Natural killer cell (primary cell): ENCODE data around the gene SLC35A5. TPM values are rescaled to one million over a fixed set of nuclear protein-coding genes. Genes with fewer than 3 reads are reported as not detected.

Experiments
- ATAC-seq, 3 donors: fragments of 150-1000 bp in 2 of 3; fragments of 200-7000 bp in 1 of 3; cut with Tn5 transposase; 1 replicate in 1 of 3; 2 replicates in 2 of 3; pipeline ENCODE4 v1.10.0; 2021; ENCODE audit warnings: mild to moderate bottlenecking in 2 of 3, moderate library complexity in 2 of 3
- DNase-seq, 2 donors: peaks; one replicate each; pipeline versions ENCODE4 v3.0.0 to v3.0.0-alpha.2; 2013 to 2021; ENCODE audit warnings: mixed read lengths in 1 of 2
- H3K27ac ChIP-seq: one replicate; pipeline ENCODE4 v1.5.1; 2013; ENCODE audit warnings: mild to moderate bottlenecking, low read length
- H3K27me3 ChIP-seq: one replicate; pipeline ENCODE4 v1.6.1; 2013; ENCODE audit warnings: low read length; ENCODE audit not compliant: control insufficient read depth, insufficient read depth
- H3K36me3 ChIP-seq: one replicate; pipeline ENCODE4 v1.6.1; 2013; ENCODE audit warnings: low read length; ENCODE audit not compliant: control insufficient read depth, insufficient read depth
- H3K4me1 ChIP-seq: one replicate; pipeline ENCODE4 v1.6.1; 2013; ENCODE audit warnings: low read length; ENCODE audit not compliant: control insufficient read depth, insufficient read depth
- H3K4me3 ChIP-seq: one replicate; pipeline ENCODE4 v1.5.1; 2013; ENCODE audit warnings: low read length
- H3K9me3 ChIP-seq: one replicate; pipeline ENCODE4 v1.6.1; 2013; ENCODE audit warnings: low read length; ENCODE audit not compliant: control insufficient read depth, insufficient read depth
- H3K27ac Mint-ChIP-seq, 2 donors: one replicate each; pipeline ENCODE4 v1.8.0; 2022; ENCODE audit warnings: mild to moderate bottlenecking in 2 of 2, mixed read lengths in 2 of 2, moderate library complexity in 1 of 2
- H3K27me3 Mint-ChIP-seq, 2 donors: one replicate each; pipeline ENCODE4 v1.8.0; 2022; ENCODE audit warnings: low read depth in 2 of 2, mixed read lengths in 2 of 2
- H3K36me3 Mint-ChIP-seq: one replicate; pipeline ENCODE4 v1.8.0; 2022; ENCODE audit warnings: mixed read lengths
- H3K4me1 Mint-ChIP-seq, 2 donors: one replicate each; pipeline ENCODE4 v1.8.0; 2022; ENCODE audit warnings: mixed read lengths in 2 of 2
- H3K4me3 Mint-ChIP-seq: one replicate; pipeline ENCODE4 v1.8.0; 2022; ENCODE audit warnings: mild to moderate bottlenecking, moderate library complexity, mixed read lengths
- H3K9me3 Mint-ChIP-seq, 2 donors: one replicate each; pipeline ENCODE4 v1.8.0; 2022; ENCODE audit warnings: mixed read lengths in 2 of 2
- WGBS: methylation state at CpG from one replicate; pipeline ENCODE4 v1.1.7; 2013; ENCODE audit warnings: missing lambda C conversion rate; ENCODE audit not compliant: insufficient coverage; 5-methylcytosine and 5-hydroxymethylcytosine counted together
- intact Hi-C: fragments of 100-400 bp; cut with micrococcal nuclease; formaldehyde crosslinking; loops from one replicate; pipeline ENCODE4 v1.14.2; 2022
- total RNA-seq, 4 donors: library from RNA; stranded (reverse); fragments of 120-200 nt in 1 of 4; gene quantifications; one replicate each; pipeline versions ENCODE4 v1.2.3 to v1.2.4, GENCODE V29; 2013 to 2022
- TF ChIP-seq, protein P1 (sequence below): fragments of 200-600 bp; IDR thresholded peaks from one replicate; pipeline ENCODE4 v1.8.0; 2022; ENCODE audit warnings: antibody characterized with exemption

The SLC35A5 gene
- total RNA-seq, 3 donors from 2014 or later (not counting 1 experiment from before 2014, with no cell fraction given): 10.5 to 17.4 (median 11.2) TPM

DNA sequence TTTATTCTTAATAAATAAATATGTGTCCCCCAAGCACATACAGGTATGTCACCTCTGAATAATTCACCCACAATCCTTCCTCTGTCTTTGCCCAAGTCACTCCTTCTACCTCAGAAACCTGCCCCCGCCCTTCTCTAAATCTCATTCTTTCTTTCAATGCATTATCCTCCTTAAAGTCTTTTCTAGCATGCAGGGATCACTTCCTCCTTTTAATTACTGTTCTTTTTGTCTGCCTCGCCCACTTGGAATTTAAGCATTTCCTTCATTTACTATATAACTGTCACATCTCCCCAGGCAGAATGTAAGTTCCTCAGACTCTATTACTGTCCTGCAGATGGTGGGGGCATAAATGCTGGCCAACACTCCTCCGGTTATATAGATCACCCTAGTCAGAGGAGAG lies 71.3 kb downstream of the SLC35A5 start:
- ATAC-seq (no peak), DNase-seq (no peak)
- no peaks in the 10 kb centered on the region for H3K4me1 Mint-ChIP-seq
- Histone ChIP-seq H3K4me3 (no peak overlapping the region), H3K27ac (no peak overlapping the region), H3K9me3 (no peaks in the 10 kb centered on the region), H3K27me3 (no peaks in the 10 kb centered on the region), H3K36me3 (no peaks in the 10 kb centered on the region), H3K4me1 (no peaks in the 10 kb centered on the region)
- intact Hi-C loops: no loop called here
- H3K4me3 Mint-ChIP-seq: no peak overlapping the region
- H3K36me3 Mint-ChIP-seq: no peaks in the 10 kb centered on the region
- 85% methylated on average over 2 of the region's 3 CpGs for WGBS
- peaks cover 0 to 12% of the 10 kb centered on the region in 2 donors for H3K27me3 Mint-ChIP-seq
- H3K27ac Mint-ChIP-seq: no peak overlapping the region
- TF ChIP-seq, protein P1, sequence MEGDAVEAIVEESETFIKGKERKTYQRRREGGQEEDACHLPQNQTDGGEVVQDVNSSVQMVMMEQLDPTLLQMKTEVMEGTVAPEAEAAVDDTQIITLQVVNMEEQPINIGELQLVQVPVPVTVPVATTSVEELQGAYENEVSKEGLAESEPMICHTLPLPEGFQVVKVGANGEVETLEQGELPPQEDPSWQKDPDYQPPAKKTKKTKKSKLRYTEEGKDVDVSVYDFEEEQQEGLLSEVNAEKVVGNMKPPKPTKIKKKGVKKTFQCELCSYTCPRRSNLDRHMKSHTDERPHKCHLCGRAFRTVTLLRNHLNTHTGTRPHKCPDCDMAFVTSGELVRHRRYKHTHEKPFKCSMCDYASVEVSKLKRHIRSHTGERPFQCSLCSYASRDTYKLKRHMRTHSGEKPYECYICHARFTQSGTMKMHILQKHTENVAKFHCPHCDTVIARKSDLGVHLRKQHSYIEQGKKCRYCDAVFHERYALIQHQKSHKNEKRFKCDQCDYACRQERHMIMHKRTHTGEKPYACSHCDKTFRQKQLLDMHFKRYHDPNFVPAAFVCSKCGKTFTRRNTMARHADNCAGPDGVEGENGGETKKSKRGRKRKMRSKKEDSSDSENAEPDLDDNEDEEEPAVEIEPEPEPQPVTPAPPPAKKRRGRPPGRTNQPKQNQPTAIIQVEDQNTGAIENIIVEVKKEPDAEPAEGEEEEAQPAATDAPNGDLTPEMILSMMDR: no peak
- H3K9me3 Mint-ChIP-seq: no peaks in the 10 kb centered on the region

DNA sequence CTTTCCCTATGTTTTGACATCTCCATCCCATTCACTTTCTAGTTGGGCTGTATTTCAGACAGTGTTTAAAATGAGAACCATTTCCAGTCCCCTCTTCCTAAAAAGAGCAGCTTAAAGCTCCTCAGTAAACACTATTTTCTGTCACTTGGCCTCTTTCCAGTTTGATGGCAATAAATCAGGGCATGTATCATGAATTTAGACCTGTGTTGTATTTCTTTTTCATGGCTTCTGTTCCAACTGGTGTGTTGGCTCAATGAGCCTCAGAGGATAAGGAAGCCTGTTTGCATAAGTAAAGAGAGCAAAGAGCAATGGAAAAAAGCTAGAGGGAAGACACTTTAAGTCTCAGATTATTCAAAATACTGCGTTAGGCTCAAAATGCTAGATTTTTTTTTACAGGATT lies 71.9 kb downstream of the SLC35A5 start:
- H3K27ac ChIP-seq: no peak overlapping the region
- H3K27me3 ChIP-seq: no peaks in the 10 kb centered on the region
- no peaks in the 10 kb centered on the region for H3K9me3 Mint-ChIP-seq
- H3K4me1 ChIP-seq: no peaks in the 10 kb centered on the region
- H3K9me3 ChIP-seq: no peaks in the 10 kb centered on the region
- TF ChIP-seq, protein P1: no peak
- H3K36me3 Mint-ChIP-seq: no peaks in the 10 kb centered on the region
- H3K27me3 Mint-ChIP-seq: peaks cover 0 to 12% of the 10 kb centered on the region in 2 donors
- no peak overlapping the region for H3K4me3 Mint-ChIP-seq
- H3K4me1 Mint-ChIP-seq: no peaks in the 10 kb centered on the region
- WGBS: 89% methylated on average over 1 of the region's 1 CpG
- no peak overlapping the region for H3K4me3 ChIP-seq
- intact Hi-C loops: no loop called here
- no peak overlapping the region for H3K27ac Mint-ChIP-seq
- no peaks in the 10 kb centered on the region for H3K36me3 ChIP-seq
- DNase-seq: no peak
- no peak for ATAC-seq

DNA sequence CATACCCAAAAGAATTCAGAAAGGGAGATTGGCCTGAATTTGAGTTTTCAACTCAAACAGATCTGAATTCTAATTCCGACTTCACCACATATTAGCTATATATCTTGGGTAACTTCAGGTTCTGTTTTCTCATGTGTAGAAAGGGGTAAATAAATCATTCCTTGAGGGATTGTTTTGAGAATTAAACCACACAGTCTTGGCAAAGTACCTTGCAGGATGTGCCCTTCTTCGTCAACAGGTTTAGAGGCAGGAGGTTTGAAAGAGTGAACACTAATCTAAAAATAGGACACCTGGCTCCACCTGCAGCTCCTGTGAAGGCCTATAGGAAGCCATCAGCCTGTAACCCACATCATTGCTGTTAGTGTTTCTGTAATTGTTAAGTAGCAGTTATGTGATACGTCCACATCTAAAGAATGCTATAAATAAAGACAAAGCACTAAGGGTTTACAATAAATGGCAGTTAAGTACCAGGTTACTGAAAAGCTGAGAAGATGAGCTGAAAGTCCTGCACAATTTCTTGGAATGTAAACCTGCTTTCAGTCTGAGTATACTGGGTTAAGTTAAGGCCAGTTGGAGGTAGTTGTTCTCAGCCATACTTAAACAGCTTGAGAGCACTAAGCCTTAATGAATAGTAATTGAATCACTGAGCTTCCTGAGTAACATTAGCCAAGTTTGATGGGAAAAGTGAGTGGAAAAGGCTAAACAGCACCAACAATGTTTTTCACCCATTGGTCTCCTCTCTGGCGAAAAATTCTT lies 73.1 kb downstream of the SLC35A5 start:
- WGBS: 63% methylated on average over 3 of the region's 4 CpGs
- Histone ChIP-seq H3K27ac (no peak overlapping the region), H3K27me3 (no peaks in the 10 kb centered on the region), H3K36me3 (no peaks in the 10 kb centered on the region), H3K4me3 (no peak overlapping the region), H3K4me1 (no peaks in the 10 kb centered on the region), H3K9me3 (no peaks in the 10 kb centered on the region)
- Mint-ChIP-seq H3K27ac (no peak overlapping the region), H3K4me3 (no peak overlapping the region), H3K9me3 (no peaks in the 10 kb centered on the region), H3K36me3 (no peaks in the 10 kb centered on the region), H3K4me1 (no peaks in the 10 kb centered on the region), H3K27me3 (peaks cover 0 to 12% of the 10 kb centered on the region in 2 donors)
- DNase-seq (no peak), ATAC-seq (no peak)
- intact Hi-C loops: no loop called here
- TF ChIP-seq, protein P1: no peak

Other genes starting within 250 kb of the SLC35A5 start
- under 1 TPM in 1 of 3 donors, not detected in 2; 0.35 TPM for gene CD200, start 228.9 kb upstream of the SLC35A5 start, total RNA-seq
- 1 to 10 TPM in 1 of 3 donors, under 1 TPM in 2; 0.56 to 4.0 (median 0.59) TPM for gene BTLA, start 62.6 kb upstream of the SLC35A5 start, total RNA-seq
- gene ATG3, start 83 bp upstream of the SLC35A5 start, total RNA-seq: 10 to 100 TPM; 49.4 to 53.6 (median 52.0) TPM
- gene CCDC80, start 79.1 kb downstream of the SLC35A5 start, total RNA-seq: under 1 TPM in 1 of 3 donors, not detected in 2; 0.08 TPM